Motor neuron (in vitro differentiated cells): ENCODE measurements around the gene BCL7A. TPM values are rescaled to one million over a fixed set of nuclear protein-coding genes. Genes with fewer than 3 reads are reported as not detected.
"Not testable (repeated sequence)": the region's sequence is repeated elsewhere in the genome, so short reads cannot be mapped to it uniquely, and the experiment has no call there.

Experiments used
- ATAC-seq, 8 experiments: fragments of 200-7000 bp; cut with Tn5 transposase; replicated peaks in 6 of 8; 2 replicates each; pipeline ENCODE4 v1.8.0; 2021; ENCODE audit warnings: mild to moderate bottlenecking in 8 of 8, moderate library complexity in 8 of 8
- H3K27ac ChIP-seq, 2 donors: fragments of 250-450 bp; sonication (Bioruptor Pico); 2 replicates each; pipeline ENCODE4 v1.9.0; 2021; ENCODE audit warnings: antibody characterized with exemption in 2 of 2, mild to moderate bottlenecking in 2 of 2, moderate library complexity in 1 of 2
- H3K4me1 ChIP-seq, 2 donors: fragments of 250-450 bp; sonication (Bioruptor Pico); replicated peaks in 1 of 2; 2 replicates each; pipeline ENCODE4 v1.6.1; 2021; ENCODE audit warnings: antibody characterized with exemption in 2 of 2, mild to moderate bottlenecking in 2 of 2, moderate library complexity in 1 of 2
- H3K4me3 ChIP-seq, 5 donors: fragments of 250-450 bp; sonication (Bioruptor Pico); 2 replicates each; pipeline ENCODE4 v1.9.0; 2021; ENCODE audit warnings: antibody characterized with exemption in 5 of 5, mild to moderate bottlenecking in 5 of 5, moderate library complexity in 4 of 5
- WGBS, 10 experiments: fragments of 450-650 bp; shearing (Covaris generic); methylation state at CpG; one replicate each; pipeline ENCODE4 v1.0.0; 2022; 5-methylcytosine and 5-hydroxymethylcytosine counted together
- in situ Hi-C, 9 experiments: fragments of 400-800 bp; cut with MboI; loops; one replicate each; pipeline ENCODE4 v1.15.0; 2021; ENCODE audit warnings: low sequenced_read_pairs in 9 of 9, low pct_unique_long_range_greater_than_20kb in 2 of 9; ENCODE audit not compliant: unreplicated experiment in 9 of 9
- total RNA-seq, 8 experiments: library from RNA; unstranded; fragments of 300-600 nt; gene quantifications; 2 replicates each; pipeline versions ENCODE4 v1.2.3 to v1.2.4, GENCODE V29; 2022

BCL7A gene
- total RNA-seq, result 10 to 100 TPM in 5 of 8 experiments, 1 to 10 TPM in 3; 1.2 to 68.2 (median 28.2) TPM

DNA sequence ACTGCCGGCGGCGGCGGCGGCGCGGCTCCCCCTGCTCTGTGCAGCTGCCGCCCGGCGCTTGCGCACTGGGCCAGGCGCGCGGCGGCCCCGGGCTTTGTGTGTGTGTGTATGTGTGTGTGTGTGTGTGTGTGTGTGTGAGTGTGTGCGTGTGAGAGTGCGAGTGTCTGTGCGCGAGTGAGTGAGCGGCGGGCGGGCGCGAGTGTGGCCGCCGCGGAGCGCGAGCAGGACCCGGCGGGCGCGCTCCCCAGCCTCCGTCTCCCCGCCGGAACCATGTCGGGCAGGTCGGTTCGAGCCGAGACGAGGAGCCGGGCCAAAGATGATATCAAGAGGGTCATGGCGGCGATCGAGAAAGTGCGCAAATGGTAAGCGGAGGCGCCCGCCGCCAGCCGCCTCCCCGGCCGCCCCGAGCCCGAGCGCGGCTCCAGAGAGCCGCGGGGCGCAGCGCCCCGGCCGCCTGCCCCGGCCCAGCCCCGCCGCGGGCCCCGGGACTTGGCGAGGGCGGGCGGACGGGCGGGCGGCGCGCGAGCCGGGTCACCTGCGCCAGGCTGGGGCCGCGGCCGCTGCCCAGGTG, at the start of gene BCL7A:
Gene BCL7A, plus strand, starts transcription at position 63 of the 571 bp plus-strand sequence. Its CDS starts 208 bp downstream, at position 271.
- peak; percentile 66 to 86 (median 80) for ATAC-seq
- H3K4me1 ChIP-seq, result peaks cover 8 to 11% of the 10 kb centered on the region in 2 donors
- H3K27ac ChIP-seq, result peak within 1 kb of the TSS; percentile 79 to 81
- no CpG with 5 or more reads among the region's 83 CpGs for WGBS, 10 experiments
- H3K4me3 ChIP-seq, result peak within 1 kb of the TSS; percentile 54 to 79 (median 67)
- in situ Hi-C loops, result no loop called here

DNA sequence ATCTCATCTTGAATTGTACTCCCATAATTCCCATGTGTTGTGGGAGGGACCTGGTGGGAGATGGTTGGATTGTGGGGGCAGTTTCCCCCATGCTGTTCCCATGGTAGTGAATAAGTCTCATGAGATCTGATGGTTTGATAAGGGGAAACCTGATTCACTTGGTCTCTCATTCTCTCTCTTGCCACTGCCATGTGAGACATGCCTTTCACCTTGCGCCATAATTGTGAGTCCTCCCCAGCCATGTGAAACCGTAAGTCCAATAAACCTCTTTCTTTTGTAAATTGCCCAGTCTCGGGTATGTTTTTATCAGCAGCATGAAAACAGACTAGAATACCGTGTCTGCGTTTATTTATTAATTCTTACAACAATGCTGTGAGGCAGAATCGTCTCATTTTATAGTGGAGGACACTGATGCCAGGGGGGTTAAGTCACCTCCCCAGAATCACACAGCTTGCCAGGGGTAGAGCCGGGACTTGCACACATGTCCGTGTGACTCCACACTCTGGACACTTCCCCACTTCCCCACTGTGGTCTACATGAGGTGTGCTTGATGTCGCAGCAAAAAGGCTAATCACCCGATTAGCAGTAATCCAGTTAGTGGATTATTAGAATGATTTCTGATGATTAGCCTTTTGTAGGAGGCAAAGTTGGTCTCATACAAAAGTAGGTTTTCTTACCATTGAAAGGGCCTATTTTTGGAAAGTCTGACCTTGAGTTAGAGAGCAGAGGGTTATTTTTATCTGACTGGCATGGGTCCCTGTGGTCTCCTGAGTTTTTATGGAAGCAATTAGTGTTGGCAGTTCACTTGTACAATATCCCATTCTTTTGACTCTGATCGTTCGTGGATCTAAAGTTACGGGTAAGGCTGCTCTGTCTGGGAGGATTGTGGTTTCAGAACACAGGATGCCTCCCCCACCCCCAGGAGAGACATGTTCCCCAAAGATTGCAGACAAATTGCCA, 47.4 kb upstream of the BCL7A start:
- Histone ChIP-seq H3K4me1 (peaks cover 0 to 3% of the 10 kb centered on the region in 2 donors), H3K4me3 (no peak overlapping the region), H3K27ac (no peak overlapping the region)
- ATAC-seq, result no peak
- WGBS, 10 experiments, result 16 to 92% (median 69%) methylated on average over 2 to 9 of the region's 13 CpGs
- in situ Hi-C loops, result no loop called here

DNA sequence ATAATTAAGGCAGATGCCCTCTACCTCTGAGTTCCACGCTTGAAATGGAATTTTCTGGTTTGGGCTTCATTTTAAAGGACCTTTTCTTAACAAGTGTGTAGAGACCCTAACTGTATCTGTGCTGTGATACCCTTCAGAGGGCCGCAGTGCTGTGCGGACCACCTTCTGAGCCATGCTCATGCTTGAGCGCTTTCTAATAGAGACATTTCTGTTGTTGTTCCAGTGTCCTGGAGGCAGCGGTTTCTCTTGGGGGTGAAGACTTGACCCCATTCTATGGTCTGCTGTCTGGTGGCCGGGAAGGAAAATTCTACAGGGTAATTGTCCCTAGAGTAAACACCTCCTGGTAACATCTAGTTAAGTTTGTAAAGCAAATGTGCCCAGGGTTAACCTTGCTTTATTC, 46.7 kb upstream of the BCL7A start:
- ATAC-seq, result no peak
- 30 to 100% (median 49%) methylated on average over 1 to 6 of the region's 6 CpGs; no CpG with 5 or more reads in 1 of the 10 experiments for WGBS, 10 experiments
- no peak overlapping the region for H3K4me3 ChIP-seq
- in situ Hi-C loops, result no loop called here
- no peak overlapping the region for H3K27ac ChIP-seq
- H3K4me1 ChIP-seq, result peaks cover 0 to 3% of the 10 kb centered on the region in 2 donors

DNA sequence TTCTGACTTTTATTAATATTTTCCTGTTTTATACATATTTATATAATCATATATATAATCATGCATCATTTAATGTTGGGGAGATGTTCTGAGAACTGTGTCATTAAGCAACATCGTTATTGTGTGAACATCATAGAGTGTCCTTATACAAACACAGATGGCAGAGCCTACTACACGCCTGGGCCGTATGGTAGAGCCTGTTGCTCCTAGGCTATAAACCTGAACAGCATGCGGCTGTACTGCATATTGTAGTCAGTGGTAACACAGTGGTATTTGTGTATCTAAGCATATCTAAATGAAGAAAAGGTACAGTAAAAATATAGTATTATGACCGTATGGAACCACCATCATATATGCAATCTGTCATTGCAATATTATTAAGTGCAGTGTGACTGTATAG, 44.7 kb upstream of the BCL7A start:
- Histone ChIP-seq H3K27ac (no peak overlapping the region), H3K4me1 (peaks cover 0 to 3% of the 10 kb centered on the region in 2 donors), H3K4me3 (no peak overlapping the region)
- 86 to 100% (median 100%) methylated on average over 1 to 5 of the region's 5 CpGs; no CpG with 5 or more reads in 2 of the 10 experiments for WGBS, 10 experiments
- no peak for ATAC-seq
- in situ Hi-C loops, result no loop called here

DNA sequence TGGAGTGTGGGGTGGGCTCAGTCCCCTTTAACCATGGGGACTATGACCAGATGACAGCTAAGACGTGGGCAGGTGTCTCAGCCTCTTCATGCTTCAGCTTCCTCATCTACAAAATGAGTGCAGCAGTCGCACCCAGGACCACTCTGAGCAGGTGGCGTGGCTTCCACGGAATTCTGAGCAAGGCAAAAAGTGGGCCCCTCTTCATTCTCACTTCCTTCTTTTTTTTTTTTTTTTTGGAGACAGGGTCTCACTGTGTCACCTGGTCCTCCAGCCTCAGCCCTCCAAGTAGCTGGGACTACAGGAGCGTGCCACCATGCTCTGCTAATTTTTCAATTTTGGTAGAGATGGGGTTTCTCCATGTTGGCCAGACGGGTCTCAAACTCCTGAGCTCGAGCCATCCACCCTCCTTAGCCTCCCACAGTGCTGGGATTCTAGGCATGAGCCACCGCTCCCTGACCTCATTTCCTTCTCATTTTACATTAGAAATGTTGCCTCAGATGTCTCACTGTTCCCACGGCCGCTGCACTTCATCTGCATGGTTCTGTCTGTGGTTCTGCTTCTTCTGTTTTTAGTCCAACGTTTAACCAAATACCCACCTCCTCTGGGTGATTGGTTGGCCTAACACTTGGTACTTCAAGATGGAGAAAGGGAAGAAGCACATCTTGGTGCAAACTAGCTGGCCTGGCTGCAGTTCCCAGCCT, 41.3 kb upstream of the BCL7A start:
- Histone ChIP-seq H3K27ac (no peak overlapping the region), H3K4me3 (no peak overlapping the region), H3K4me1 (no peaks in the 10 kb centered on the region)
- WGBS, 10 experiments, result 60 to 100% (median 82%) methylated on average over 1 to 11 of the region's 11 CpGs; no CpG with 5 or more reads in 2 of the 10 experiments
- in situ Hi-C loops, result no loop called here
- no peak for ATAC-seq

DNA sequence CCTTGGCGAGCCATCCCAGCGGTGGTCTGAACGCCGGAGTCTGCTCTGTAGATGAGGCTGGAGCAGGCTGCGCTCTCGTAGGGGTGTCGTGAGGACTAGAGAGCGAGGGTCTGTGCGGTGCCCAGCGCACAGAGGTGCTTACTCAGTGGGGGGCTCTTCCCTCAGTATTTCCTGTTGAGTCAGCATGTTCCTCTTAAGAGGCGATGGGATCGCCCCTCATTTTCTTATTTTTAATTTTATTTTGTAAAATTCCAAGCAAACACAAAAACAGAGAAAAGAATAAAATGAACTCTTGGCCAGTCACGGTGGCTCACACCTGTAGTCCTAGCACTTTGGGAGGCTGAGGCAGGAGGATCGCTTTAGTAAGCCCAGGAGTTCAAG, 40.8 kb upstream of the BCL7A start:
- Histone ChIP-seq H3K4me3 (no peak overlapping the region), H3K4me1 (no peaks in the 10 kb centered on the region), H3K27ac (no peak overlapping the region)
- in situ Hi-C loops, result no loop called here
- 88 to 100% (median 94%) methylated on average over 3 to 9 of the region's 14 CpGs; no CpG with 5 or more reads in 3 of the 10 experiments for WGBS, 10 experiments
- ATAC-seq, result no peak

DNA sequence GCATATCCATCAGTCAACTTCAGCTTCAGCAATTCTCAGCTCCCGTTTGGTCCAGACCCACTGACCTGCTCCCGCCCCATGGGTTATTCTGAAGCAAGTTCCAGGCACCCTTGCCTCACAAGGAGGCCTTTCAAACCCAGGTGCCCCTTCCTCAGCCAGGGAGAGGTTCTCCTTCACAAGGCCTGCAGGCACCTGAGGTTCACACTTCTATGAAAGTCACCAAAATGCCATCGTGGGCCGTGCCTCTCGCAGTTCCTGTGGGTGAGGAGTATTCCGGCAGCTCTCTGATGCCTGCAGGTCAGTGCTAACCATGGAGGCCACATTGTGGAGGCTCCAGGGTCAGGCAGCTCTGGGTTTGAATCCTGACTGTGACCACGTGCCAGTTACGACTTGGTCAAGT, 40.2 kb upstream of the BCL7A start:
- WGBS, 10 experiments, result 40 to 100% (median 94%) methylated on average over 1 to 6 of the region's 8 CpGs; no CpG with 5 or more reads in 3 of the 10 experiments
- Histone ChIP-seq H3K4me1 (no peaks in the 10 kb centered on the region), H3K4me3 (no peak overlapping the region), H3K27ac (no peak overlapping the region)
- in situ Hi-C loops, result no loop called here
- no peak for ATAC-seq

DNA sequence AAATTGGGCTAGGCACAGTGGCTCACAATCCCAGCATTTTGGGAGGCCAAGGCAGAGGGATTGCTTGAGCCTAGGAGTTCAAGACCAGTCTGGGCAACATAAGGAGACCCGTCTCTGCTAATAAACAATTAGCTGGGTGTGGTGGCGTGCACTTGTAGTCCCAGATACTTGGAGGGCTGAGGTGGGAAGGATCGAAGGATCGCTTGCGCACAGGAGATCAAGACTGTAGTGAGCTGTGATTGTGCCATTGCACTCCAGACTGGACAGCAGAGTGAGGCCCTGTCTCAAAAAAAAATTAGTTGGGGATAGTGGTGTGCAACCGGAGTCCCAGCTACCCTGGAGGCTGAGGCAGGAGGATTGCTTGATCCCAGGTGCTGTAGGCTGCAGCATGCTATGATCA, 38.7 kb upstream of the BCL7A start:
- Histone ChIP-seq H3K27ac (no peak overlapping the region), H3K4me3 (no peak overlapping the region), H3K4me1 (no peaks in the 10 kb centered on the region)
- 61 to 100% (median 91%) methylated on average over 1 to 5 of the region's 6 CpGs; no CpG with 5 or more reads in 4 of the 10 experiments for WGBS, 10 experiments
- in situ Hi-C loops, result no loop called here
- no peak for ATAC-seq

DNA sequence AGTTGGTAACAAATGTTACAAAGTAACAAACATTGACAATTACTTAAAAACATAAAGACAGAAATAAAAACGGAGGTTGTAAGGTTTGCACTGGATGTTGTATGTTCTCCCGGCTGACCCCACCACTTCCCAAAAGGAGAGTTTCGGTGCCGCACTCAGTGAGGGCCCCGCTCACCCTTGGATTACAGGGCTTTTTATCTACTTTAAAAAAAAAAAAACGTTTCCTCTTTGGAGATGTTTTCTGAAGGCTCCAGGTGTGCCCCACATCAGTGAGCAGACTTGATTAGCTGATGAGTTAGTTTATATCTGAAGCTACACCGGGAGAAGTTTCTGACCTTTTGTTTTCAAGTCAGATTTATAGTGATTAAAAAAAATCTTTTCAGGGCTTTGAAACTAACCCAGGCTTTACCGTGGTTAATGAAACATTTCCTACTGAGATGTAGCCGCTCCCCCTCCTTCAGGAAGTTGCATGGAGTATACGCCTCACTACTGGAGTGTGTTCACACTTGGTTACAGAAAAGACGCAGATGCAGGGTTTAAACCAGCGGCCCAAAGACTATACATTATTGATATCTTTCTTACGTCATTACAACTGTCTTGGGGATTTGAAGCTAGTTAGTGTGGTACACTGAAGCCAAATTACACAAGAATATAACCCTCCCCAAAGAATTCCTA, 38.0 kb upstream of the BCL7A start:
- ATAC-seq, result no peak
- no peak overlapping the region for H3K4me3 ChIP-seq
- no peaks in the 10 kb centered on the region for H3K4me1 ChIP-seq
- WGBS, 10 experiments, result 64 to 92% (median 75%) methylated on average over 3 to 12 of the region's 13 CpGs
- no peak overlapping the region for H3K27ac ChIP-seq
- in situ Hi-C loops, result no loop called here

DNA sequence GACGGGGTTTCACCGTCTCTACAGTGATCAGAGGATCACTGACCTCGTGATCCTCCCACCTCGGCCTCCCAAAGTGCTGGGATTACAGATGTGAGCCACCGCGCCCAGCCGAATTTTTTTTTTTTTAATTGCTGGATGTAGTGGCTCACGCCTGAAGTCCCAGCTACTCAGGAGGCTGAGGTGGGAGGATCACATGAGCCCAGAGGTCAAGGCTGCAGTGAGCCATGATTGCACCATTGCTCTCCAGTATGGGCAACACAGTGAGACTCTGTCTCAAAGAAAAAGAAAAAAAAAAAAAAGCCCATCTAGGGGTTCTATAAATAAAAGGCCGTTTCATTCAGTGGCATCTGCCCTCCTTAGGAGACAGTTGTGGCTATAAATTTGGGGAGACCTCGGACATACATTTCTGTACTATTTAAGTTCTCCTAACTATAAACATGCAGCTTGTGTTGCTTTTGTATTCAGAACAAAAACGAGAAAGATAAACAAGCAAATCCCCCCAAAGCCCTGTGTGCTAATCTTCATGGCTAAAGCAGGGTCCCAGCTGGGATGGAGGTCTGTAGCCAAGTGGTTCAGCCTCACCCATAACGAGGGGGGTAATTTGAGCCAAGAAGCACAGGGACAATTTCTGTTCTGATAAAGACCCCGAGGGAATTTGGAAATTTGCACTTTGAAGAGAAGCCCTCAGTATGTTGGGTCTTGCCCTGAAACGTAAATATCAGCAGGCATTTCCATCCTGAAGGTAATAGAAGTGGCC, 35.0 kb upstream of the BCL7A start:
- no peak for ATAC-seq
- Histone ChIP-seq H3K4me3 (no peak overlapping the region), H3K4me1 (no peaks in the 10 kb centered on the region), H3K27ac (no peak overlapping the region)
- in situ Hi-C loops, result no loop called here
- WGBS, 10 experiments, result 38 to 100% (median 79%) methylated on average over 1 to 10 of the region's 14 CpGs; no CpG with 5 or more reads in 1 of the 10 experiments

DNA sequence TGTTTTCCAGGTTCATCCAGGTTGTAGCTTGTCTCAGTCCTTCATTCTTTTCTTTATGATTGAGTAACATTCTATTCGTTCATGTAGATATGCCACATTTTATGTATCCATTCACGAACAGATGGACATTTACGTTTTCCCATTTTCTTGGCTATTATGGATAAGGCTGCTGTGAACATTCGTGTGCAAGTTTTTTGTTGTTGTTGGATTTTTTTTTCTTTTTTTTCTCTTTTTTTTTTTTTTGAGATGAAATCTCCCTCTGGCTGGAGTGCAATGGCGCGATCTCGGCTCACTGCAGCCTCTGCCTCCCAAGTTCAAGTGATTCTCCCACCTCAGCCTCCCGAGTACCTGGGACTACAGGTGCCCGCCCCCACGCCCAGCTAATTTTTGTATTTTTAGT, 33.2 kb upstream of the BCL7A start:
- H3K4me3 ChIP-seq, in situ Hi-C loops, H3K27ac ChIP-seq, ATAC-seq, H3K4me1 ChIP-seq: not testable (repeated sequence)
- WGBS, 10 experiments, result 77 to 97% (median 92%) methylated on average over 3 to 10 of the region's 10 CpGs; no CpG with 5 or more reads in 1 of the 10 experiments
